Measurements from ENCODE around the gene SMG1. TPM values are rescaled to one million over a fixed set of nuclear protein-coding genes. Genes with fewer than 3 reads are reported as not detected.
A peak's percentile ranks its signal among the peaks of the same experiment; 100 is the strongest.
"Not testable (repeated sequence)": the region's sequence is repeated elsewhere in the genome, so short reads cannot be mapped to it uniquely, and the experiment has no call there.

SMG1 gene
- total RNA-seq, result 31.9 TPM
- 20.8 TPM for polyA plus RNA-seq
- long read RNA-seq, donor 1, result 0 reads
- long read RNA-seq, donor 2, result 0 reads
- long read RNA-seq, donor 3, full-length matches to known transcripts, result 1 of 19 reads
- long read RNA-seq, donor 3, partial matches to known transcripts, result 18 of 19 reads
- long read RNA-seq, donor 3, other reads (novel, unspliced or antisense), result 0 of 19 reads
- long read RNA-seq, donor 4, partial matches to known transcripts, result 0 of 1 reads
- long read RNA-seq, donor 4, other reads (novel, unspliced or antisense), result 0 of 1 reads
- long read RNA-seq, donor 5, partial matches to known transcripts, result 11 of 11 reads
- long read RNA-seq, donor 5, other reads (novel, unspliced or antisense), result 0 of 11 reads
- long read RNA-seq, donor 6, partial matches to known transcripts, result 10 of 10 reads
- long read RNA-seq, donor 6, other reads (novel, unspliced or antisense), result 0 of 10 reads
- long read RNA-seq, donor 7, partial matches to known transcripts, result 0 of 1 reads
- long read RNA-seq, donor 7, other reads (novel, unspliced or antisense), result 0 of 1 reads
- long read RNA-seq, donor 8, result 0 reads
- long read RNA-seq, donor 9, result 0 reads
- long read RNA-seq, donor 10, result 0 reads

DNA sequence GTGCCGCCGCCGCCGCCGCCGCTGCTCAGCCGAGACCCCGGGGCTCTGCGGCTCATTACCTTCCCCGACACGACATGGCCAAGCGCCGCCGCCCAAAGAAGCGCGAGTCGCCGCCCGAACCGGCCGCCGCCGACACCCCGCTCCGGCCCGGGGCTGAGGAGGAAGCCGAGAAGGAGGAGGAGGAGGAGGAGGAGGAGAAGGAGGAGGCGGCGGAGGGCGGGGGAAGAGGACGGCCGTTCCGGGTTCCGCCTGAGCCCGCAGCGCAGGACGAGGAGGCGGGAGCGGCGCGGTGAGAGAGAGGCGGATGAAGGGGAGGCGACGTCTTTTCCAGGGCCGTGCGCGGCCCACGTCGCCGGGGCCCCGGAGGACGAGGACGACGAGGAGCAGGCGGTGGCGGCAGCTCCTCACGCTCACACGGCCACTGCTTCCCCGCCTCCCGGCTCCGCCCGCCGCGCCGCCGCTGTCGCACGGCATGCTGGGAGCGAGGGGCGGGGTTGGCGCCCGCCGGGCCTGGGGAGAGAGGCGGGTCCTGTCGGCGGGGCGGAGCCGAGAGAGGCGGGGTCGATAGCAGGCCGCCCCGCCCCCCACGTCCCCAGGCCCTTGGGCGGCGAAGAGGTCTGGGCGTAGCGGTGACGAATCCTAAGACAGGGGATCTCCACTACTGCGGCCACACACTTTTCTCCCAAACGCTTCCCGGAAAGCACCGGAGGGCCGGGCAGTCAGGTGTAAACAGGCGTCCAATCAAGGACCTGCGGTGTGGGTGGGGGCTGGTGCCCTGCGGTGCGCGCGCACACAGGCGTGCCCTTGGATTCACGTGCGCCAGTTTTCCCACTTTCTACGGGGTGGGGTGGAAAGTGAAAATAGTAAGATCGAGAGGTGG, at the start of gene SMG1:
Gene SMG1 (minus strand): TSS at position 423 of the 880 bp plus-strand sequence. CDS start 367 bp downstream, at position 56.
- Histone ChIP-seq H3K27ac (ENCODE audit: low read depth in 1 of 2, low read length in 1 of 2) (peak within 1 kb of the TSS; percentile 86 to 96), H3K4me3 (ENCODE audit: low read length in 2 of 2) (peak within 1 kb of the TSS; percentile 51 to 52)
- not testable (repeated sequence) for H3K36me3 ChIP-seq (ENCODE audit: control insufficient read depth in 2 of 2, insufficient read depth in 2 of 2, low read length in 1 of 2); H3K4me1 ChIP-seq (ENCODE audit: control insufficient read depth in 2 of 2, insufficient read depth in 2 of 2, low read length in 2 of 2); H3K27me3 ChIP-seq (ENCODE audit: control insufficient read depth in 2 of 2, insufficient read depth in 1 of 2, low read length in 1 of 2); H3K9me3 ChIP-seq (ENCODE audit: control insufficient read depth in 2 of 2, insufficient read depth in 1 of 2, low read length in 1 of 2)
- under 1% methylated on average over 104 of the region's 104 CpGs for WGBS
- DNase-seq (ENCODE audit: low read depth in 6 of 9, low spot score in 9 of 9), result peak; percentile 61 to 92 (median 83)

DNA sequence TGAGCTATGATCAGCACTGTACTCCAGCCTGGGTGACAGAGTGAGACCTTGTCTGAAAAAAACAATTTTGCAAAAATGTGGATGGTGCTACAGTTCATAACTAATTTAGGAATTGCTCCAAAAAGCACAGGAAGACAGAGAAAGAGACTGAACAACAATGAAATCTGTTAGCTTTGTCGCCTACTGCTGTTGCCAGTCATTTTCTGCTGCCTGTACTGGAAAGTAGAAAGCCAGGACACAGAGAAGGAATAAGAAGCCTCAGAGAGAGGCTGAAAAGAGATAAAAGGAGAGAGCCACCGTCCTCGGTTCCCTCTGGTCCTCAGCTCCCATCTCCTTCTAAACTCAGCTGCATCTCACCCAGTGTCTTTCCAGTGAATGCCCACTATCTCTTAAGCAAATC, 48.9 kb upstream of the SMG1 start:
- no peak overlapping the region for H3K27ac ChIP-seq (ENCODE audit: low read depth in 1 of 2, low read length in 1 of 2)
- H3K4me3 ChIP-seq (ENCODE audit: low read length in 2 of 2), result no peak overlapping the region
- DNase-seq (ENCODE audit: low read depth in 6 of 9, low spot score in 9 of 9), result no peak
- no peaks in the 10 kb centered on the region for H3K36me3 ChIP-seq (ENCODE audit: control insufficient read depth in 2 of 2, insufficient read depth in 2 of 2, low read length in 1 of 2)
- 77% methylated on average over 3 of the region's 3 CpGs for WGBS
- no peaks in the 10 kb centered on the region for H3K4me1 ChIP-seq (ENCODE audit: control insufficient read depth in 2 of 2, insufficient read depth in 2 of 2, low read length in 2 of 2)
- H3K27me3 ChIP-seq (ENCODE audit: control insufficient read depth in 2 of 2, insufficient read depth in 1 of 2, low read length in 1 of 2), result peaks cover 0 to 4% of the 10 kb centered on the region in 2 donors
- H3K9me3 ChIP-seq (ENCODE audit: control insufficient read depth in 2 of 2, insufficient read depth in 1 of 2, low read length in 1 of 2), result no peaks in the 10 kb centered on the region

DNA sequence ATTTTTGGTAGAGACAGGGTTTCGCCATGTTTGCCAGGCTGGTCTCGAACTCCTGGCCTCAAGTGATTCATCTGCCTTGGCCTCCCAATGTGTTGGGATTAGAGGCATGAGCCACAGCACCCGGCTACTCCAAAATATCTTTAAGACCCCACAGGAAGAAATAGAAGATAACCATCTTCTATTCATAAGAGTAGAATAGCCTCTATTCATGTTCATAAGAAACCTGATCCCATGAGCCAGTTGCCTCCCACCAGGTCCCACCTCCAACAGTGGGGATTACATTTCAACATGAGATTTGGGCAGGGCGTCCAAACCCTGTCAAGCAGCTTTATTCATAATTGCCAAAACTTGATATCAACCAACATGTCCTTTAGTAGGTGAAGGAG, 43.6 kb upstream of the SMG1 start:
- 82% methylated on average over 4 of the region's 4 CpGs for WGBS
- peaks cover 0 to 3% of the 10 kb centered on the region in 2 donors for H3K4me1 ChIP-seq (ENCODE audit: control insufficient read depth in 2 of 2, insufficient read depth in 2 of 2, low read length in 2 of 2)
- H3K9me3 ChIP-seq (ENCODE audit: control insufficient read depth in 2 of 2, insufficient read depth in 1 of 2, low read length in 1 of 2), result no peaks in the 10 kb centered on the region
- DNase-seq (ENCODE audit: low read depth in 6 of 9, low spot score in 9 of 9), result no peak
- no peaks in the 10 kb centered on the region for H3K36me3 ChIP-seq (ENCODE audit: control insufficient read depth in 2 of 2, insufficient read depth in 2 of 2, low read length in 1 of 2)
- no peak overlapping the region for H3K27ac ChIP-seq (ENCODE audit: low read depth in 1 of 2, low read length in 1 of 2)
- no peak overlapping the region for H3K4me3 ChIP-seq (ENCODE audit: low read length in 2 of 2)
- H3K27me3 ChIP-seq (ENCODE audit: control insufficient read depth in 2 of 2, insufficient read depth in 1 of 2, low read length in 1 of 2), result no peaks in the 10 kb centered on the region

DNA sequence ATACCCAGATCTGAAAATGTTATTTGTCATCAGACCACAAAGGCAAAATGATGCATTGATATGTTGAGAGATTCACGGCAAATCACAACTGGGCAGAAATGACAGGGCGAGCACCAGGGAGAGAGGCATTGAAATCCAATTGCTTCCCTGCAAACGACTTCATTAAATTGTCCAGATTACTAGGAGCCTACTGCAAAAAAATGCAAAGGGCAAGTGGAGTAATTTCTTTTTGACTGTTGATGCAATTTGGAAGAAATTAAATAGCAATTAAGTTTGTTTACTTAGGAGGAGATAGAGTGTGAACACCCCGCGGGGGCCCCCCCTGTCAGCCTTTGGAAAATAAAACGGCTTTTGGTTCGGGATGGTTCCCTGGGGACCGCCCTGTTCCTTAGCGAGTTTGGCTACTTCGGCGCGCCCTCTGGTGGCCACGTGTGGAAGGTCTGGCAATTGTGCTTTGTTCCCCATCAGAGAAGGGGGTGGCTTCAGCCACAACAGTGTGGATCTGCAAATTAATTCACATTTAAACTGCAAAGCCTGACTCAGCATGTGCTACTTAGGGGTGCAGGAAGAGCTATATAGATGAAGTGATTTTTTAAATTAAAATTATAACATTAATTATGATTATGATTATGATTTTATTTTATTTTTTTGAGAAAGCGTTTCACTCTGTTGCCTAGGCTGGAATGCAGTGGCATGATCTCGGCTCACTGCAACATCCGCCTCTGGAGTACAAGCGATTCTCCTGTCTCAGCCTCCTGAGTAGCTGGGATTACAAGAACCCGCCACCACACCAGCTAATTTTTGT, 43.0 kb upstream of the SMG1 start:
- DNase-seq (ENCODE audit: low read depth in 6 of 9, low spot score in 9 of 9), result peak in 7 of 9 donors; percentile 52 to 81 (median 61)
- H3K36me3 ChIP-seq (ENCODE audit: control insufficient read depth in 2 of 2, insufficient read depth in 2 of 2, low read length in 1 of 2), result no peaks in the 10 kb centered on the region
- WGBS, result 31% methylated on average over 18 of the region's 18 CpGs
- peaks cover 0 to 3% of the 10 kb centered on the region in 2 donors for H3K4me1 ChIP-seq (ENCODE audit: control insufficient read depth in 2 of 2, insufficient read depth in 2 of 2, low read length in 2 of 2)
- no peaks in the 10 kb centered on the region for H3K27me3 ChIP-seq (ENCODE audit: control insufficient read depth in 2 of 2, insufficient read depth in 1 of 2, low read length in 1 of 2)
- no peak overlapping the region for H3K27ac ChIP-seq (ENCODE audit: low read depth in 1 of 2, low read length in 1 of 2)
- H3K9me3 ChIP-seq (ENCODE audit: control insufficient read depth in 2 of 2, insufficient read depth in 1 of 2, low read length in 1 of 2), result no peaks in the 10 kb centered on the region
- H3K4me3 ChIP-seq (ENCODE audit: low read length in 2 of 2), result peak overlapping the region in 1 of 2 donors; percentile 40

DNA sequence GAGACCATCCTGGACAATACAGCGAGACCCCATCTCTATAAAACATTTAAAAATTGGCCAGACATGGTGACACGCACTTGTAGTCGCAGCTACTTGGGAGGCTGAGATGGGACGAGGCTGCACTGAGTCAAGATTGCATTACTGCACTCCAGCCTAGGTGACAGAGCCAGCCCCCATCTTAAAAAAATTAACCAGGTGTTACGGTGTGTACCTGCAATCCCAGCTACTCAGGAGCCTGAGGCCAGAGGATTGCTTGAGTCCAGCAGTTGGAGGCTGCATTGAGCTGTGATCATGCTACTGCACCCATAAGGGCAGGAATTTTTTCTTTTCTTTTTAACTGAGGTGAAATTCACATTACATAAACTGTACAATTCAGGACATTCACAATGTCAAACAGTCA, 40.6 kb upstream of the SMG1 start:
- no peak overlapping the region for H3K27ac ChIP-seq (ENCODE audit: low read depth in 1 of 2, low read length in 1 of 2)
- WGBS, result 96% methylated on average over 5 of the region's 5 CpGs
- no peaks in the 10 kb centered on the region for H3K27me3 ChIP-seq (ENCODE audit: control insufficient read depth in 2 of 2, insufficient read depth in 1 of 2, low read length in 1 of 2)
- no peaks in the 10 kb centered on the region for H3K36me3 ChIP-seq (ENCODE audit: control insufficient read depth in 2 of 2, insufficient read depth in 2 of 2, low read length in 1 of 2)
- no peak for DNase-seq (ENCODE audit: low read depth in 6 of 9, low spot score in 9 of 9)
- peaks cover 0 to 5% of the 10 kb centered on the region in 2 donors for H3K4me1 ChIP-seq (ENCODE audit: control insufficient read depth in 2 of 2, insufficient read depth in 2 of 2, low read length in 2 of 2)
- H3K4me3 ChIP-seq (ENCODE audit: low read length in 2 of 2), result no peak overlapping the region
- H3K9me3 ChIP-seq (ENCODE audit: control insufficient read depth in 2 of 2, insufficient read depth in 1 of 2, low read length in 1 of 2), result no peaks in the 10 kb centered on the region

DNA sequence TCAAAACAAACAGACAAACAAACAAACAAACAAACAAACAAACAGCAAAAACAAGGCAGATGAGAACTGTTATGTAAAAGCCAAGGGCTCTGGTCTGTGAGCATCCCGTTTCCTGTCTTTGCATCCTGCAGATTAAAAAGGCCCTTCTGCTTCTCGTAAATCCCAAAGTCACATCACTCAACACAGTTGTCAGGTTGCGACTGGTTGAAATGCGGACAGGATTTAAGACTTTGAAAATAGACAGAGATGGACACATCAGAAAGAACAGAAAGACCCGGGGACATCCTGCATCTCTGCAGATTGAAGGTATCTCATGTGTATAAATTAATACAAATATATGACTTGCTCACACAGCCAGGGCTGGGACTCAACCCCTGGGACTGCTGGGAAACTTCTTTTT, 39.3 kb upstream of the SMG1 start:
- Histone ChIP-seq H3K4me3 (ENCODE audit: low read length in 2 of 2) (no peak overlapping the region), H3K9me3 (ENCODE audit: control insufficient read depth in 2 of 2, insufficient read depth in 1 of 2, low read length in 1 of 2) (no peaks in the 10 kb centered on the region), H3K27me3 (ENCODE audit: control insufficient read depth in 2 of 2, insufficient read depth in 1 of 2, low read length in 1 of 2) (no peaks in the 10 kb centered on the region), H3K36me3 (ENCODE audit: control insufficient read depth in 2 of 2, insufficient read depth in 2 of 2, low read length in 1 of 2) (no peaks in the 10 kb centered on the region), H3K4me1 (ENCODE audit: control insufficient read depth in 2 of 2, insufficient read depth in 2 of 2, low read length in 2 of 2) (peaks cover 0 to 5% of the 10 kb centered on the region in 2 donors), H3K27ac (ENCODE audit: low read depth in 1 of 2, low read length in 1 of 2) (no peak overlapping the region)
- WGBS, result 94% methylated on average over 5 of the region's 5 CpGs
- no peak for DNase-seq (ENCODE audit: low read depth in 6 of 9, low spot score in 9 of 9)

GRCh38 chr16:18959031-18959505, 32.9 kb upstream of the SMG1 start:
- Histone ChIP-seq H3K36me3 (ENCODE audit: control insufficient read depth in 2 of 2, insufficient read depth in 2 of 2, low read length in 1 of 2) (no peaks in the 10 kb centered on the region), H3K4me3 (ENCODE audit: low read length in 2 of 2) (no peak overlapping the region), H3K9me3 (ENCODE audit: control insufficient read depth in 2 of 2, insufficient read depth in 1 of 2, low read length in 1 of 2) (no peaks in the 10 kb centered on the region), H3K27ac (ENCODE audit: low read depth in 1 of 2, low read length in 1 of 2) (no peak overlapping the region), H3K4me1 (ENCODE audit: control insufficient read depth in 2 of 2, insufficient read depth in 2 of 2, low read length in 2 of 2) (peaks cover 9 to 12% of the 10 kb centered on the region in 2 donors), H3K27me3 (ENCODE audit: control insufficient read depth in 2 of 2, insufficient read depth in 1 of 2, low read length in 1 of 2) (no peaks in the 10 kb centered on the region)
- peak in 1 of 9 donors; percentile 35 for DNase-seq (ENCODE audit: low read depth in 6 of 9, low spot score in 9 of 9)
- WGBS, result 90% methylated on average over 2 of the region's 2 CpGs

DNA sequence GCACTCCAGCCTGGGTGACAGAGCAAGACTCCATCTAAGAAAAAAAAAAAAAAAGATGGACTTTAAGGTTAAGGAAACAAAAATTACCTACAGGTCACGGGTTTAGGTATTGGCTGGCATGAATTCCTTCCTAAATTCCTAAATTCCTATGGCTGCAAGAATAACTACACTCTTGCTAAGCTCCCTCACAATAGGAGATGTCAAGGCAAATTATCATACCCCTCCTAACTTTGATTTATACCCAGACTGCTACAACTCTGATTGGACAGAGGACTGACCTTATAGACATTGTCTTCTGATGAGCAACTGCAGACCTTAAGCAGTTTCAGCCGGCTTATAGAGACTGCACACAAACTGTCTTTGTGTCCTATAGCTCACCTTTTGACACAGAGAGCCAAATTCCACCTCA, 32.4 kb upstream of the SMG1 start:
- no peaks in the 10 kb centered on the region for H3K9me3 ChIP-seq (ENCODE audit: control insufficient read depth in 2 of 2, insufficient read depth in 1 of 2, low read length in 1 of 2)
- H3K4me3 ChIP-seq (ENCODE audit: low read length in 2 of 2), result no peak overlapping the region
- DNase-seq (ENCODE audit: low read depth in 6 of 9, low spot score in 9 of 9), result no peak
- WGBS, result 96% methylated on average over 2 of the region's 2 CpGs
- H3K27me3 ChIP-seq (ENCODE audit: control insufficient read depth in 2 of 2, insufficient read depth in 1 of 2, low read length in 1 of 2), result no peaks in the 10 kb centered on the region
- no peaks in the 10 kb centered on the region for H3K36me3 ChIP-seq (ENCODE audit: control insufficient read depth in 2 of 2, insufficient read depth in 2 of 2, low read length in 1 of 2)
- no peak overlapping the region for H3K27ac ChIP-seq (ENCODE audit: low read depth in 1 of 2, low read length in 1 of 2)
- peaks cover 9 to 12% of the 10 kb centered on the region in 2 donors for H3K4me1 ChIP-seq (ENCODE audit: control insufficient read depth in 2 of 2, insufficient read depth in 2 of 2, low read length in 2 of 2)

All from thymus (tissue), 14 donors.